ENCODE data around the gene CD160.
"Not testable (repeated sequence)": the region's sequence is repeated elsewhere in the genome, so short reads cannot be mapped to it uniquely, and the experiment has no call there.

Gene CD160

GRCh38 chr1:145710291-145711027 is 8.8 kb upstream of the CD160 start:
- DNase-seq (ENCODE audit: low spot score) = no peak

- DNase-seq (ENCODE audit: low spot score) = peak; percentile 44
Observed at GRCh38 chr1:145711213-145711651, 8.1 kb upstream of the CD160 start.

GRCh38 chr1:145714524-145715111 is 4.7 kb upstream of the CD160 start:
- DNase-seq (ENCODE audit: low spot score) = no peak

- DNase-seq (ENCODE audit: low spot score) = no peak
Observed at GRCh38 chr1:145716641-145717345, 2.5 kb upstream of the CD160 start.

- DNase-seq (ENCODE audit: low spot score) = no peak
Observed at GRCh38 chr1:145717833-145718232, 1.5 kb upstream of the CD160 start.

GRCh38 chr1:145718465-145718864 is 834 bp upstream of the CD160 start:
- DNase-seq (ENCODE audit: low spot score) = not testable (repeated sequence)

GRCh38 chr1:145720556-145720877 is 1.2 kb downstream of the CD160 start:
- peak; percentile 26 for DNase-seq (ENCODE audit: low spot score)

- DNase-seq (ENCODE audit: low spot score) = peak; percentile 75
Observed at GRCh38 chr1:145720878-145721671, 1.8 kb downstream of the CD160 start.

- not testable (repeated sequence) for DNase-seq (ENCODE audit: low spot score)
Observed at GRCh38 chr1:145726193-145726592, 6.9 kb downstream of the CD160 start.

GRCh38 chr1:145729196-145729595 is 9.9 kb downstream of the CD160 start:
- DNase-seq (ENCODE audit: low spot score) = no peak

GRCh38 chr1:145729666-145730436 is 10.6 kb downstream of the CD160 start:
- no peak for DNase-seq (ENCODE audit: low spot score)

- no peak for DNase-seq (ENCODE audit: low spot score)
Observed at GRCh38 chr1:145730467-145730866, 11.2 kb downstream of the CD160 start.

- no peak for DNase-seq (ENCODE audit: low spot score)
Observed at GRCh38 chr1:145730900-145731299, 11.6 kb downstream of the CD160 start.

GRCh38 chr1:145736191-145736590 is 16.9 kb downstream of the CD160 start:
- no peak for DNase-seq (ENCODE audit: low spot score)

GRCh38 chr1:145740269-145740668 is 21.0 kb downstream of the CD160 start:
- DNase-seq (ENCODE audit: low spot score) = peak; percentile 28

GRCh38 chr1:145747398-145748247 is 28.3 kb downstream of the CD160 start:
- no peak for DNase-seq (ENCODE audit: low spot score)

- DNase-seq (ENCODE audit: low spot score) = no peak
Observed at GRCh38 chr1:145750426-145750825, 31.1 kb downstream of the CD160 start.

GRCh38 chr1:145751491-145752037 is 32.3 kb downstream of the CD160 start:
- DNase-seq (ENCODE audit: low spot score) = no peak

GRCh38 chr1:145757420-145757819 is 38.1 kb downstream of the CD160 start:
- no peak for DNase-seq (ENCODE audit: low spot score)

- DNase-seq (ENCODE audit: low spot score) = no peak
Observed at GRCh38 chr1:145758116-145758515, 38.8 kb downstream of the CD160 start.

All from LoVo (cell line).